Measurements from ENCODE around the gene ASTL.
"Not testable (repeated sequence)": the region's sequence is repeated elsewhere in the genome, so short reads cannot be mapped to it uniquely, and the experiment has no call there.

ASTL gene

DNA sequence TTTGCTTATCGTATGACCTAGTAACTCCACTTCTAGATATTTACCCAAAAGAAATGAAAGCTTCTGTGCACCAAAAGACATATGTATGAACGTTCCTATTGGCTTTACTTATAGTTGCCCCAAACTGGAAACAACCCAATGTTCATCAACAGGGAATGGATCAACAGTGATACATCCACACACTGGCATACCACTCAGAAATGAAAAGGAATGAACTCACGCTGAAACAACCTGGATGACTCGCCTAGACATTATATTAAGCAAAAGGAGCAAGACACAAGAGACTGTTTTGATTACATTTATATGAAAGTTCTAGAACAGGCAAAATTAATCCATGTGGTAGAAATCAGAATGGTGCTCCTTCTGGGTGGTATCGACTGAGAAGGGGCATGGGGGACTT is 40.9 kb downstream of the ASTL start:
- ATAC-seq: no peak

DNA sequence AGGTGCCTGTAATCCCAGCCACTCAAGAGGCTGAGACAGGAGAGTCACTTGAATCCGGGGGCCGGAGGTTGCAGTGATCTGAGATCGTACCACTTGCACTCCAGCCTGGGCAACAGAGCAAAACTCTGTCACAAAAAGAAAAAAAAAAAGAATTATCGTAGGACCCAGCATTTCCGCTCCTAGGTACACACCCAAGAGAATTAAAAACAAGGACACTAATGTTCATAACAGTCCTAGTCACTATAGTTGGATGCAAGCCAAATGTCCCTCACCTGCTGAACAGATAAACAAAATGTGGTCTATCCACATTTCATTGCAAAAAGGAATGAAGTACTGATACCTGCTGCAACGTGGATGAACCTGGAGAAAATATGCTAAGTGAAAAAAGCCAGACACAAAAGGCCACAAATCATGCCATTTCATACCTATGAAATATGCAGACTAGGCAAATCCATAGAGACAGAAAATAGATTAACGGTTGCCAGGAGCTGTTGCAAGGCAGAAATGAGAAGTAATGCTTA is 43.1 kb downstream of the ASTL start:
- no peak for ATAC-seq

DNA sequence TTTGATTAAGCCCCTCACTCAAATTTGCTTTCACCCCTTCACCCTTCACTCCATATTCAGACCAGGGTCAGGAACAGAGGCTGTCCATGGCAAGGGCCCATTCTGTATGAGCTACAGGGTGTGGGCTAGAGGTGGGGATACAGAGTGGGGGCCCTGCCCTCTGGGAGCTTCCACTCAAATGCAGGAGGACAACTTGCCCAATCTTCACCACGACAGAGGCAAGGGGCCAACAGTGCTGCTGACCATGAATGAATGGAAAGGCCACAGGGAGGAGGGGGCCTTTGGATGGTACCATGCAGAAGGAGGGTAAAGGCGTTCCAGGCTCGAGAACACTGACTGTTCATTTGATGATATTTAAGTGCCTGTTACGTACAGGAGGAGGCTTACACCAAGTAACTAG is 44.8 kb downstream of the ASTL start:
- ATAC-seq: no peak

GRCh38 chr2:96092951-96093350 is 45.4 kb downstream of the ASTL start:
- no peak for ATAC-seq

GRCh38 chr2:96092573-96092877 is 45.8 kb downstream of the ASTL start:
- ATAC-seq: no peak

DNA sequence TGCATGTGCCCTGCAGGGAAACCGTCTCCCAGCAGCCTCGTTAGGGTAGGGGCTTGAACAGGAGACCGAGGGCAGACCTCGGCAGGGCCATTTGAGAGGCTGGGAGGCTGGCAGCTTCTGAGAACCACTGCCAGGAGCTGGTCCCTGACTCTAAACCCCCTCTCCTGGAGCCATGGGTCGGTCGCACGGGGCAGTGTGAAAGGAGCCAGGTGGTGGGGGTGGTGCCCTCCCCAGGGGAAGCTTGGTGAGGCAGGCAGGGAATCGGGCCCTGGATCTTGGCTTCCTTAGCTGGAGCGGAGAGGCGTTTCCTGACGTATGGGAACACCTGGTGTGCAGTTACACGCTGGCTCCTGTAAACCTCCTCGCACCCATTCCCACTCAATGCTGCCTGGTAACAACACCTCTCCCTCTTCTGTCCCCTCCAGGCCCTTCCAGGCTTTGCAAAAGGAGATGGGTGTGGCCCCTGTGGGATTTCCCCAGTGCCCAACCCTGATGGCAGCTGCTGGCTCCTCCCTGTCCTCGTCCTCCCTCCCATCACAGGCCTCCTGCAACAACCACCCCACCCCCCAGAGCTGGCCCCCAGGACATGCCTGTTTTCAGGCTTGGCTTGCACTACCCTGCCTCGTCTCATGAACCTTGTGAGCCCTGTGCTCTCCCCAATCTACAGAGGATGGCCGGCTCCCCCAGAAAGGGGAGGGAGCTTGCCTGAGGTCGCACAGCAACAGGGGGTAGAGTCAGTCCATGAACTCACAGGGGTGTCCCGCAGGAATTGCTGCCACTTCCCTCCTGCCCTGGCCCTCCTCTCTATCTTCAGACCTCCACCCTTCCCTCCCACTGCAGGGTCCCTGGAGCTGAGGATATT is 46.4 kb downstream of the ASTL start:
- no peak for ATAC-seq

DNA sequence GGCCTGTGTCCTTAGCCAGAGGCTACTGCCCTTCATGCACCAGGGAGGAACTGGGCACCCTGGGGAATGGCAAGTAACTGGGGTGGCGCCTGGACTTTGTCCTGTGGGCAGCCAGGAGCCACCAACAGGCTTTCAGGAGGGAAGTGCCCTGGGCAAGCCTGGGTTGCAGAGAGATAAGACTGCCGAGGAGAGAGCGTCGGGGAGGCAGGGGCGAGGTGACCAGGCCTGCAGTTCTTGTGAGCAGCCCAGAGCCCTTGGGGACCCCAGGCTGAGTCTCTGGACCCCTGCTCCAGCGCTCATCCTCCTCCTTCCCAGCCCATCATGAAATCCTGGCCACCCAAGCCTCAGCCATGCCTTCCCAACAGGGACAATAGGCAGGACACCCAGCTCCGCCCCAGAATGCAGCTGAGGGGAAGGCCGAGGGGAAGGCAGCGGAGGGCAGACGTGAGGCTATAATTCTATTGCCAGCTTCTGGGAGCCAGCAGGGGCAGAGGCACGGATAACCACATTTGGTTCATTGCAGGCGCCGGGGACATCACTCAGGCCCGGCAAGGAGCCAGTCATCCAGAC is 47.1 kb downstream of the ASTL start:
- no peak for ATAC-seq

- ATAC-seq: no peak
Measured at GRCh38 chr2:96090196-96090926, 47.9 kb downstream of the ASTL start.

- ATAC-seq: no peak
Measured at GRCh38 chr2:96089356-96090195, 48.7 kb downstream of the ASTL start.

DNA sequence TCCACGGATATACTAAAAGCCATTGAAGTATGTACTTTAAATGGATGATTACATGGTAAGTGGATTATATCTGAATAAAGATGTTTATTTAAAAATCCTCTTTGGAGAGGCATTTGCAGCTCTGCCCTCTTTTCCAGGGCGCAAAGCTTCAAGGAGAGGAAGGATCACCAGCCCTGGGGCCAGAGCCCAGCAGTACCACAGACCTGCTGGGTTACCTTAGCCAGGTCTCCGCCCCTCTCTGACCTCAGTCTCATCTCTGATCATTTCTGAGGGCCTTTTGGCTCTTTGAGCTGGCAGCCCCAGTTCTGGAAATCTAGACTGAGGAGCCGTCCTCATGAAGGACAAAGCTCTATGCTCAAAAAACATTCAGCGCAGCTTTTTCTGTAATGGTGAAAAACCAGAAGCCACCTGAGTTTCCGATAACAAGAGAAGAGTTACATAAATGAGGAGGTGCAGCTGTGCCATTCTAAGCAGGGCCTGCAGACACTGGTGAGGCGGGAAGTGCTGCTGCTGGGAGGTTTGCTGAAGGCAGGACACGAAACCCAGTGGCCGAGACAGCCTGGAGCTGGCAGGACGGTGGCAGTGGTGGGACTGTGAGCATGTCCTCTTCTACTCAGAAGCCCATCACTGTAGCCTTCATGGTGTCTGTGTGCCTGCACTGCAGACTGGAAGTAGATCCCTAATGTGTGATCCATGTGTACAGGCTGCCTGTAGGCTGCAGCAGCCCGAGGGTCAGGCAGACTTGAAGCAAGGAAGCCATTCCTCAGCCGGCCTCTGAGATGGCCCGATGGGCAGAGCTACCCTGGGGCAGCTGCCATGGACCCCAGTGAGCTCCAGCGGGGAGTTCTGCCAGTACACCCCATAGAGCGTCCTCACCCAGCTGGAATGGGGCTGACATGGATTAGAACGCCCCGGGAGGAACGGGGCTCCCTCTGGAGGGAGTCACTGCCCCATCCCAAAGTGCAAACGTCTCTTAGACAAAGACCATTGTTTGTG is 49.7 kb downstream of the ASTL start:
- ATAC-seq: no peak

DNA sequence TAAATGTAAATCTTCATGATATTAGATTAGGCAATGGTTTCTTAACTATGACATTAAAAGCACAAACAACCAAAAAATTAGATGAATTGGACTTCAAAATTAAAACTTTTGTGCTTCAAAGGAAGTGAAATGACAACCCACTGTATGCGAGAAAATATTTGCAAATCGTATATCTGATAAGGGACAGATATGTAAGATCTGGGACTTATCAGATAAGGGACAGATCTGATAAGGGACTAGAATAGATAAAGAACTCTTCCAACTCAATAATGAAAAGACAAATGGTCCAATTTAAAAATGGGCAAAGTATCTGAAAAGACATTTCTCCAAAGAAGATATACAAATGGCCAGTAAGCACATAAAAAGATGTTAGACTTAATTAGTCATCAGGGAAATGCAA is 51.2 kb downstream of the ASTL start:
- no peak for ATAC-seq

GRCh38 chr2:96085541-96086355 is 52.6 kb downstream of the ASTL start:
- no peak for ATAC-seq

DNA sequence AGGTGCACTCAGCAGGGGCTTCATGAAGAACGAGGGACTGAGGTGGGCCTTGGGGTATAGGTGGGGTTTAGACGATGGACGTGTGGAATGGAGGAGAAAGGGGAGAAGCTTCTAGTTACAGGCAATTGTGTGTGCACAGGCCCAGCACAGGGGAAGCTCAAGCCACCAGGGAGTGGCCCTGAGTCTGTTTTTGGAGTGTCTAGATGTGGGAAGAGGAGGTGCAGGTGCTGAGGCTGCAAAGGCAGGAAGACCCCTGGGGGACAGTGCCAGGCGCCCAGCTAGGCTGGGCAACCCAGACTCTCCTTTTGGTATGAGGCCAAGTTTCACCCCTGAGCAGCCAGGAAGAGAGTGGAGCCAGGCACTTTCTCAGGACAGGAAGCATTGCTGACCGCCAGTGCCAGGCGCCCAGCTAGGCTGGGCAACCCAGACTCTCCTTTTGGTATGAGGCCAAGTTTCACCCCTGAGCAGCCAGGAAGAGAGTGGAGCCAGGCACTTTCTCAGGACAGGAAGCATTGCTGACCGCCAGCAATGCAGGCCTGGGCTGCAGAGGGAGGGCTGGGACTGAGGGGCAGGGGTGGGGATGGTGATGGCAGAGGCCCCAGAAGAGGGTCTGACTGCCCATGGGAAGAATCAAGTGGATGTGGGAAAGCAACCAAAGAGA is 53.3 kb downstream of the ASTL start:
- ATAC-seq: not testable (repeated sequence)

DNA sequence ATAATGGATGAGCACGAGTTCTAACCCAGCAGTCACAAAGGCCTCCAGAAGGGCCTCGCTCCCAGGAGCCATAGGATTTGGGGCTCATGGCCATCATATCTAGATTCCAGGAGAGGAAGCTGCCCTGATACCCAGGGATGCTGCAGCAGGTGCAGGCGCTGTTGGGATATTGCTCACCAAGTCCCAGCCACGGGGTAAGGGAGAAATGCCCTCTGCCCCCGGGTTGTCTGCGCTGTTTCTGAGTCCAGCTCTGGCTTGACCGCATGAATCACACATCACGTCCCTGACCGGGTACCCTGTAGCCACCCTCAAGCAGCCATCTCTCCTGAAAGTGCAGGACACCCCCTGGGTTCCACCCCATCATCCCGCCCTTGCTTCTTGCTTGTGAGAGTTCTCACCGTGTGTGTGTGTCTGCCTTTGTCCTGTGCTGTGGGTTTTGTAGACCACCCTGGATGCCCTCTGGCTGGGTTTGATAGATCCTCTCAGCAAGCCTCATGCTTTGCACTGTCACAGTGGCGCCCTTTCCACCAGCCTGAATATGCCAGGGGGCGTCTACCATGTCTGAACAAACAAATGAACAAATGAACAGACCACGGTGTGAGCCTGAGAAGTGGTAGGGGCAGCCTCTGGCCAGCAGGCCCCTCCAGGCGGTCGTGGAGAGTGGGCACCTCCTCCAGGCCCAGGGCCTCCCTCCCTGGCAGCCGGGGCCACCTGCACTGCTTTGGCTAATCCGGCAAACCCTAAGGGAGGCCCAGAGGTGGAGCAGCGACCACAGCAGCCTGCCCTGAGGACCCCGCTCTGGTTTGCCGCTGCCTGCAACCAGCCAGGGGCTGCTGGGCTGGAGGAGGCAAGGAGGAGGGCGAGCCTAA is 54.1 kb downstream of the ASTL start:
- ATAC-seq: no peak

DNA sequence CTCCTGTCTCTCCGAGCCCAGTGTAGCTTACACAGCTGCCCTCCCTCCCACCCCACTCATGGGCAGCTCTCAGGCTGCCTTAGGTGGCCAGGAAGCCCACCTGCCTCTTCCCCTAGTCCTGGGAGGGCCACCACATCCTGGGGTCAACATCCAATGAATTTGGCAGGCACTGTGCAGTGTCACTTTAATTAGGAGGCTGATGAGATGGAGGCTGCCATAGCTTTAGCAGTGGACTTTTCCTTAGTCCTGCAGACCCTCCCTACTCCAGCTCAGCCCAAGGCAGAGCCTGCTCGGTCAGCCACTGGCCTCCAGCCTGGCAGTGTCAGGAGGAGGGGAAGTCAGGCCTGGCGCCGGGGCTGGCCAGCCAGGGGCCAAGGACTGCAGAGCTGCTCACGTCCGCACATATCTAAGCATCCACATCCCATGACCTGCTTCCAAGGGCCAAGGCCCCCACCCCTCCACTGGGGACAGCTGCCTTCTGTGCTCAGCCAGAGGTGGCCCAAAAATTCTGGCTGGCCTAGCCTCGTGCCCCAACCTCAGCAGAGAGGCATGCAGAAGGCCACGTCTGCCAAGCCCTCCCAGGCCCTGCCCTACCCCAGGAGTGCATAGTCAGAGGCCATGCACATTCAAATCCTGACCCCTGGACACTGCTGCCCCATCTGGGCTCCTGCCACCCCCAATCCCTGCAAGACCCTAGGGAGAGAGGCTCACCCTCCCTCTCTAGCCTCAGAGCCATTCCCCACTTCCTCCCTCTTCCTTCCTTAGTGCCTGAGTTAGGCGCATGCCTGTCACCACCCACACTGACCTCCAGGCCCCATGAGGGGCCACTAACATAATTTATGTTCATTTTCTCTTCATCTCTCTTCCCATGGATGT is 55.0 kb downstream of the ASTL start:
- ATAC-seq: no peak

DNA sequence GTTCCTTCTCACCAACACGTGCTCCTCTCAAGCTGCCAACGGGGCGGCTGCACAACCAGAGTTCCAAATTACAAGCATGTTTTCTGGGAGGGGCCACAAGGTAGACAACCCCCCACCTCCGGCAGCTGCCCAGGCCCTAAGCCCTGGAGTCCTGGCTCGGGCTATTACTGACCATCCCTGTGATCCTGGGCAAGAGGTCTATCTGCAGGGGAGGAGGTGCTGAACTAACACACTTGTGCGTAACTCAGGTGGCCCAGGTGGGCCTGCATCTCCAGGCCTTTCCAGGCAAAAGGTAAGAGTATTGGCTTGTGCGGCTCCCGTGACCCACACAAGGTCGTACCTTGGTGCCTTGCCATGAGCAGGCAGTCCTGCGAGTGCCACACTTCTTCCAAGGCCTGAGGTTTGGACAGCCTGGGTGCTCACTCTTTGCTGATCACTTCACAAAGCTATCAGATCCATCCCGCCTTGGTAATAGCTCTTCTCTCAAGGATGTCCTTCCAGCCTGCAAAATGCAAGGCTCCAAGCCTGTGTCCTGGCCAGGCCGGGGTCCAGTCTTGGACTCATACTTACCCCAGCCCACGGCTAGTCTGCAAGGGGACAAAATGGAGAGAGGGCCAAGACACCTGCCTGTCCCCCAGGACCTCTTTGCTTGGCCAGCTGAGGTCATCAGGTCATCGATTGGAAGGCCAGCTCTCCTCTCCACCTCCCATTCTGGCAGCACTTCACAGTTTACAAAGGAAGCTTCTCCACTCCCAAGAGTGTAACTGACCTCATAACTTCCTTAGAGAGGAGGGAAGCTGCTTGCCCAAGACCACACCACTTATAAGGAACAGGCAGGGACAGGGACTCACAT is 55.9 kb downstream of the ASTL start:
- no peak for ATAC-seq

GRCh38 chr2:96081042-96081441 is 57.3 kb downstream of the ASTL start:
- ATAC-seq: no peak

Measured in activated CD4-positive, CD25-positive, alpha-beta regulatory T cell treated with anti-CD3 and anti-CD28 coated beads, Interleukin-2, amount 50 U/mL, for 24 hours (primary cell).